DND-41 (cell line): ENCODE data around the gene KASH5.

Experiments used
- CTCF ChIP-seq: IDR thresholded peaks from 2 replicates; pipeline ENCODE4 v1.5.1; 2012; ENCODE audit warnings: borderline replicate concordance, low read length, moderate library complexity, mild to moderate bottlenecking; ENCODE audit not compliant: poor library complexity, severe bottlenecking; ENCODE audit errors: extremely low read depth
- EZH2 ChIP-seq: IDR thresholded peaks from 3 replicates; pipeline ENCODE4 v1.6.1; 2012; ENCODE audit warnings: borderline replicate concordance, low read depth, mild to moderate bottlenecking, moderate library complexity, low read length, inconsistent platforms; ENCODE audit not compliant: severe bottlenecking

GRCh38 chr19:49409441-49410029, 21.5 kb downstream of the KASH5 start:
- no peak for TF ChIP-seq CTCF
- TF ChIP-seq EZH2, result no peak
